ENCODE results near the gene GPAT3. TPM values are rescaled to one million over a fixed set of nuclear protein-coding genes. Genes with fewer than 3 reads are reported as not detected.

The GPAT3 gene
- polyA plus RNA-seq, 2 donors: 4.4 to 11.2 TPM

GRCh38 chr4:83548151-83548905 lies 12.4 kb downstream of the GPAT3 start:
- 30 to 37% methylated on average over 7 of the region's 7 CpGs for WGBS, 2 donors
- Histone ChIP-seq H3K4me1 (ENCODE audit: control insufficient read depth in 2 of 2, insufficient read depth in 2 of 2, low read length in 1 of 2) (peaks cover 0 to 2% of the 10 kb centered on the region in 2 donors), H3K36me3 (ENCODE audit: control insufficient read depth in 2 of 2, insufficient read depth in 2 of 2, low read length in 1 of 2) (no peaks in the 10 kb centered on the region), H3K4me3 (ENCODE audit: low read depth in 1 of 2, low read length in 2 of 2) (no peak overlapping the region), H3K9me3 (ENCODE audit: control insufficient read depth in 2 of 2, insufficient read depth in 1 of 2, low read depth in 1 of 2, low read length in 1 of 2) (no peaks in the 10 kb centered on the region), H3K27ac (ENCODE audit: low read depth in 2 of 2, low read length in 1 of 2) (no peak overlapping the region), H3K27me3 (ENCODE audit: control insufficient read depth in 1 of 2, insufficient read depth in 2 of 2, low read length in 2 of 2) (no peaks in the 10 kb centered on the region)

GRCh38 chr4:83552083-83552482 lies 16.2 kb downstream of the GPAT3 start:
- Histone ChIP-seq H3K4me1 (ENCODE audit: control insufficient read depth in 2 of 2, insufficient read depth in 2 of 2, low read length in 1 of 2) (peaks cover 0 to 2% of the 10 kb centered on the region in 2 donors), H3K9me3 (ENCODE audit: control insufficient read depth in 2 of 2, insufficient read depth in 1 of 2, low read depth in 1 of 2, low read length in 1 of 2) (no peaks in the 10 kb centered on the region), H3K4me3 (ENCODE audit: low read depth in 1 of 2, low read length in 2 of 2) (no peak overlapping the region), H3K27me3 (ENCODE audit: control insufficient read depth in 1 of 2, insufficient read depth in 2 of 2, low read length in 2 of 2) (no peaks in the 10 kb centered on the region), H3K27ac (ENCODE audit: low read depth in 2 of 2, low read length in 1 of 2) (no peak overlapping the region), H3K36me3 (ENCODE audit: control insufficient read depth in 2 of 2, insufficient read depth in 2 of 2, low read length in 1 of 2) (no peaks in the 10 kb centered on the region)
- WGBS, 2 donors: 44 to 60% methylated on average over 3 of the region's 3 CpGs

GRCh38 chr4:83552924-83553323 lies 17.0 kb downstream of the GPAT3 start:
- Histone ChIP-seq H3K4me3 (ENCODE audit: low read depth in 1 of 2, low read length in 2 of 2) (no peak overlapping the region), H3K36me3 (ENCODE audit: control insufficient read depth in 2 of 2, insufficient read depth in 2 of 2, low read length in 1 of 2) (no peaks in the 10 kb centered on the region), H3K9me3 (ENCODE audit: control insufficient read depth in 2 of 2, insufficient read depth in 1 of 2, low read depth in 1 of 2, low read length in 1 of 2) (no peaks in the 10 kb centered on the region), H3K27me3 (ENCODE audit: control insufficient read depth in 1 of 2, insufficient read depth in 2 of 2, low read length in 2 of 2) (no peaks in the 10 kb centered on the region), H3K27ac (ENCODE audit: low read depth in 2 of 2, low read length in 1 of 2) (no peak overlapping the region), H3K4me1 (ENCODE audit: control insufficient read depth in 2 of 2, insufficient read depth in 2 of 2, low read length in 1 of 2) (peaks cover 0 to 2% of the 10 kb centered on the region in 2 donors)
- 65 to 67% methylated on average over 2 of the region's 2 CpGs for WGBS, 2 donors

GRCh38 chr4:83556006-83556707 lies 20.2 kb downstream of the GPAT3 start:
- Histone ChIP-seq H3K27ac (ENCODE audit: low read depth in 2 of 2, low read length in 1 of 2) (no peak overlapping the region), H3K4me1 (ENCODE audit: control insufficient read depth in 2 of 2, insufficient read depth in 2 of 2, low read length in 1 of 2) (no peaks in the 10 kb centered on the region), H3K9me3 (ENCODE audit: control insufficient read depth in 2 of 2, insufficient read depth in 1 of 2, low read depth in 1 of 2, low read length in 1 of 2) (no peaks in the 10 kb centered on the region), H3K4me3 (ENCODE audit: low read depth in 1 of 2, low read length in 2 of 2) (no peak overlapping the region), H3K36me3 (ENCODE audit: control insufficient read depth in 2 of 2, insufficient read depth in 2 of 2, low read length in 1 of 2) (no peaks in the 10 kb centered on the region), H3K27me3 (ENCODE audit: control insufficient read depth in 1 of 2, insufficient read depth in 2 of 2, low read length in 2 of 2) (no peaks in the 10 kb centered on the region)
- 58 to 64% methylated on average over 3 of the region's 3 CpGs for WGBS, 2 donors

- no peaks in the 10 kb centered on the region for H3K9me3 ChIP-seq (ENCODE audit: control insufficient read depth in 2 of 2, insufficient read depth in 1 of 2, low read depth in 1 of 2, low read length in 1 of 2)
- no peaks in the 10 kb centered on the region for H3K27me3 ChIP-seq (ENCODE audit: control insufficient read depth in 1 of 2, insufficient read depth in 2 of 2, low read length in 2 of 2)
- H3K4me1 ChIP-seq (ENCODE audit: control insufficient read depth in 2 of 2, insufficient read depth in 2 of 2, low read length in 1 of 2): no peaks in the 10 kb centered on the region
- WGBS, 2 donors: 86 to 97% methylated on average over 1 of the region's 1 CpG
- no peak overlapping the region for H3K27ac ChIP-seq (ENCODE audit: low read depth in 2 of 2, low read length in 1 of 2)
- no peaks in the 10 kb centered on the region for H3K36me3 ChIP-seq (ENCODE audit: control insufficient read depth in 2 of 2, insufficient read depth in 2 of 2, low read length in 1 of 2)
- no peak overlapping the region for H3K4me3 ChIP-seq (ENCODE audit: low read depth in 1 of 2, low read length in 2 of 2)
These were observed 20.9 kb downstream of the GPAT3 start for GRCh38 chr4:83556816-83557215.

- Histone ChIP-seq H3K36me3 (ENCODE audit: control insufficient read depth in 2 of 2, insufficient read depth in 2 of 2, low read length in 1 of 2) (no peaks in the 10 kb centered on the region), H3K4me1 (ENCODE audit: control insufficient read depth in 2 of 2, insufficient read depth in 2 of 2, low read length in 1 of 2) (no peaks in the 10 kb centered on the region), H3K27ac (ENCODE audit: low read depth in 2 of 2, low read length in 1 of 2) (no peak overlapping the region), H3K27me3 (ENCODE audit: control insufficient read depth in 1 of 2, insufficient read depth in 2 of 2, low read length in 2 of 2) (no peaks in the 10 kb centered on the region), H3K9me3 (ENCODE audit: control insufficient read depth in 2 of 2, insufficient read depth in 1 of 2, low read depth in 1 of 2, low read length in 1 of 2) (no peaks in the 10 kb centered on the region), H3K4me3 (ENCODE audit: low read depth in 1 of 2, low read length in 2 of 2) (no peak overlapping the region)
- WGBS, 2 donors: 85 to 87% methylated on average over 5 of the region's 5 CpGs
These were observed 22.2 kb downstream of the GPAT3 start for GRCh38 chr4:83558059-83558653.

GRCh38 chr4:83558680-83559079 lies 22.8 kb downstream of the GPAT3 start:
- no peaks in the 10 kb centered on the region for H3K27me3 ChIP-seq (ENCODE audit: control insufficient read depth in 1 of 2, insufficient read depth in 2 of 2, low read length in 2 of 2)
- 47 to 74% methylated on average over 1 of the region's 1 CpG for WGBS, 2 donors
- H3K4me3 ChIP-seq (ENCODE audit: low read depth in 1 of 2, low read length in 2 of 2): no peak overlapping the region
- no peak overlapping the region for H3K27ac ChIP-seq (ENCODE audit: low read depth in 2 of 2, low read length in 1 of 2)
- no peaks in the 10 kb centered on the region for H3K36me3 ChIP-seq (ENCODE audit: control insufficient read depth in 2 of 2, insufficient read depth in 2 of 2, low read length in 1 of 2)
- H3K4me1 ChIP-seq (ENCODE audit: control insufficient read depth in 2 of 2, insufficient read depth in 2 of 2, low read length in 1 of 2): no peaks in the 10 kb centered on the region
- no peaks in the 10 kb centered on the region for H3K9me3 ChIP-seq (ENCODE audit: control insufficient read depth in 2 of 2, insufficient read depth in 1 of 2, low read depth in 1 of 2, low read length in 1 of 2)

- 89 to 90% methylated on average over 3 of the region's 3 CpGs for WGBS, 2 donors
- Histone ChIP-seq H3K9me3 (ENCODE audit: control insufficient read depth in 2 of 2, insufficient read depth in 1 of 2, low read depth in 1 of 2, low read length in 1 of 2) (no peaks in the 10 kb centered on the region), H3K27ac (ENCODE audit: low read depth in 2 of 2, low read length in 1 of 2) (no peak overlapping the region), H3K4me1 (ENCODE audit: control insufficient read depth in 2 of 2, insufficient read depth in 2 of 2, low read length in 1 of 2) (no peaks in the 10 kb centered on the region), H3K27me3 (ENCODE audit: control insufficient read depth in 1 of 2, insufficient read depth in 2 of 2, low read length in 2 of 2) (no peaks in the 10 kb centered on the region), H3K4me3 (ENCODE audit: low read depth in 1 of 2, low read length in 2 of 2) (no peak overlapping the region), H3K36me3 (ENCODE audit: control insufficient read depth in 2 of 2, insufficient read depth in 2 of 2, low read length in 1 of 2) (no peaks in the 10 kb centered on the region)
These were observed 24.6 kb downstream of the GPAT3 start for GRCh38 chr4:83560523-83560922.

GRCh38 chr4:83561381-83561780 lies 25.5 kb downstream of the GPAT3 start:
- Histone ChIP-seq H3K4me3 (ENCODE audit: low read depth in 1 of 2, low read length in 2 of 2) (no peak overlapping the region), H3K9me3 (ENCODE audit: control insufficient read depth in 2 of 2, insufficient read depth in 1 of 2, low read depth in 1 of 2, low read length in 1 of 2) (no peaks in the 10 kb centered on the region), H3K36me3 (ENCODE audit: control insufficient read depth in 2 of 2, insufficient read depth in 2 of 2, low read length in 1 of 2) (no peaks in the 10 kb centered on the region), H3K27me3 (ENCODE audit: control insufficient read depth in 1 of 2, insufficient read depth in 2 of 2, low read length in 2 of 2) (no peaks in the 10 kb centered on the region), H3K4me1 (ENCODE audit: control insufficient read depth in 2 of 2, insufficient read depth in 2 of 2, low read length in 1 of 2) (no peaks in the 10 kb centered on the region), H3K27ac (ENCODE audit: low read depth in 2 of 2, low read length in 1 of 2) (no peak overlapping the region)
- 40 to 46% methylated on average over 2 of the region's 2 CpGs for WGBS, 2 donors
